H1 (cell line): ENCODE measurements around the gene IQCH. TPM values are rescaled to one million over a fixed set of nuclear protein-coding genes. Genes with fewer than 3 reads are reported as not detected.

ENCODE experiments used
- BRCA1 ChIP-seq: IDR thresholded peaks from 2 replicates; pipeline ENCODE4 v1.6.1; 2012; ENCODE audit warnings: low read depth, low read length, improper control_type of control experiment
- CHD7 ChIP-seq: fragments of 300-600 bp; sonication (generic); IDR thresholded peaks from 2 replicates; pipeline ENCODE4 v1.7.1; 2012; ENCODE audit warnings: low read length, moderate library complexity, mild to moderate bottlenecking, inconsistent platforms; ENCODE audit not compliant: insufficient replicate concordance
- CREB1 ChIP-seq: IDR thresholded peaks from 2 replicates; pipeline ENCODE4 v1.6.1; 2012; ENCODE audit warnings: inconsistent platforms
- JUND ChIP-seq: IDR thresholded peaks from 2 replicates; pipeline ENCODE4 v1.6.1; 2011; ENCODE audit warnings: mild to moderate bottlenecking, improper control_type of control experiment, low read length
- KDM1A ChIP-seq: fragments of 200-600, 300-600 bp; sonication (generic); IDR thresholded peaks from 2 replicates; pipeline ENCODE4 v1.7.1; 2016; ENCODE audit warnings: mild to moderate bottlenecking, low read length, borderline replicate concordance
- MAFK ChIP-seq: IDR thresholded peaks from 2 replicates; pipeline ENCODE4 v1.6.1; 2012; ENCODE audit warnings: low read depth, mild to moderate bottlenecking, improper control_type of control experiment, low read length
- NRF1 ChIP-seq: IDR thresholded peaks from 2 replicates; pipeline ENCODE4 v1.6.1; 2011; ENCODE audit warnings: mild to moderate bottlenecking, low read depth, low read length, improper control_type of control experiment
- POU5F1 ChIP-seq: IDR thresholded peaks from 2 replicates; pipeline ENCODE4 v1.6.1; 2011; ENCODE audit warnings: low read depth, mild to moderate bottlenecking, low read length, moderate library complexity
- SIN3A ChIP-seq, 2 experiments: IDR thresholded peaks in 1 of 2; conservative IDR thresholded peaks in 1 of 2; 2 replicates each; pipeline ENCODE4 v1.6.1; 2011 to 2012; ENCODE audit warnings: low read length in 2 of 2, improper control_type of control experiment in 1 of 2, low read depth in 1 of 2, mild to moderate bottlenecking in 1 of 2
- SIX5 ChIP-seq: IDR thresholded peaks from 2 replicates; pipeline ENCODE4 v1.6.1; 2011; ENCODE audit warnings: mild to moderate bottlenecking, low read depth, low read length
- SP1 ChIP-seq: IDR thresholded peaks from 2 replicates; pipeline ENCODE4 v1.6.1; 2011; ENCODE audit warnings: low read depth, low read length
- TAF7 ChIP-seq: optimal IDR thresholded peaks from 2 replicates; pipeline ENCODE3; 2011; ENCODE audit warnings: low read depth, mild to moderate bottlenecking, inconsistent platforms, low read length, moderate library complexity, borderline replicate concordance
- YY1 ChIP-seq: IDR thresholded peaks from 2 replicates; pipeline ENCODE4 v1.6.1; 2011; ENCODE audit warnings: low read depth, mild to moderate bottlenecking, low read length
- polyA plus RNA-seq, 7 experiments: library from polyadenylated mRNA; depleted of rRNA in 3 of 7; stranded (reverse) in 5 of 7; unstranded in 2 of 7; fragments of >200 nt in 5 of 7; fragments of 200-250 nt in 2 of 7; gene quantifications; 1 replicate in 5 of 7; 2 replicates in 1 of 7; 4 replicates in 1 of 7; pipeline versions ENCODE4 v1.2.1 to v1.2.3, GENCODE V29; 2011 to 2013; ENCODE audit warnings: missing spikeins in 2 of 7, mixed read lengths in 2 of 7
- total RNA-seq: library from RNA; stranded (reverse); fragmentation: NEBNext Ultra II Directional; extraction: Animal tissue kit (Norgen Biotek cat#: 25700); gene quantifications from 2 replicates; pipeline ENCODE4 v1.2.1, GENCODE V29; 2021

Gene IQCH
- total and polyA plus RNA-seq, 2 of the 8 experiments (the other 6 are each of a cell fraction or from before 2014, with no cell fraction given) = 0.60 to 1.9 TPM

- TF ChIP-seq CHD7 = no peak
- TF ChIP-seq MAFK = no peak
- no peak for TF ChIP-seq TAF7
- TF ChIP-seq KDM1A = no peak
- no peak for TF ChIP-seq CREB1
- no peak for TF ChIP-seq YY1
- no peak for TF ChIP-seq BRCA1
- no peak for TF ChIP-seq POU5F1
- no peak for TF ChIP-seq SP1
- TF ChIP-seq JUND = no peak
- TF ChIP-seq SIX5 = no peak
- TF ChIP-seq NRF1 = no peak
- TF ChIP-seq SIN3A (conservative IDR thresholded peaks at IDR 0.05 in 1 of 2, IDR thresholded peaks at IDR 0.05 in 1 of 2; ENCODE audit: low read depth in 1 of 2, low read length in 2 of 2) = no peak
These were observed 5.2 kb downstream of the IQCH start (continued) for GRCh38 chr15:67259806-67260205.
